Smooth muscle cell (in vitro differentiated cells): ENCODE data around the gene ENHO. TPM values are rescaled to one million over a fixed set of nuclear protein-coding genes. Genes with fewer than 3 reads are reported as not detected.

ENCODE experiments used
- DNase-seq: peaks from one replicate; lab custom pipeline; 2025; ENCODE audit not compliant: unreplicated experiment; lab: John Stamatoyannopoulos, UW
- H2AFZ ChIP-seq: fragments of 200-600 bp; sonication (generic); 2 replicates; pipeline ENCODE4 v1.6.0; 2016; ENCODE audit warnings: antibody characterized with exemption, low read depth, mild to moderate bottlenecking
- H3F3A ChIP-seq: fragments of 200-600 bp; sonication (generic); 2 replicates; pipeline ENCODE4 v1.6.0; 2017; ENCODE audit warnings: antibody characterized with exemption, low read depth
- H3K27ac ChIP-seq: fragments of 200-600 bp; sonication (generic); 2 replicates; pipeline ENCODE4 v1.5.1; 2016; ENCODE audit warnings: low read depth, mild to moderate bottlenecking
- H3K27me3 ChIP-seq: fragments of 200-600 bp; sonication (generic); 2 replicates; pipeline ENCODE4 v1.6.1; 2016; ENCODE audit warnings: low read depth, mild to moderate bottlenecking
- H3K36me3 ChIP-seq: fragments of 200-600 bp; sonication (generic); 2 replicates; pipeline ENCODE4 v1.5.1; 2016; ENCODE audit warnings: low read depth
- H3K4me1 ChIP-seq: fragments of 200-600 bp; sonication (generic); 2 replicates; pipeline ENCODE4 v1.5.1; 2016; ENCODE audit warnings: low read depth
- H3K4me2 ChIP-seq: fragments of 200-600 bp; sonication (generic); 2 replicates; pipeline ENCODE4 v1.6.0; 2016; ENCODE audit warnings: mild to moderate bottlenecking
- H3K4me3 ChIP-seq: fragments of 200-600 bp; sonication (generic); 2 replicates; pipeline ENCODE4 v1.5.1; 2016; ENCODE audit warnings: mild to moderate bottlenecking
- H3K79me2 ChIP-seq: fragments of 200-600 bp; sonication (generic); 2 replicates; pipeline ENCODE4 v1.6.0; 2016; ENCODE audit warnings: low read depth, mild to moderate bottlenecking
- H3K9ac ChIP-seq: fragments of 200-600 bp; sonication (generic); 2 replicates; pipeline ENCODE4 v1.6.0; 2016; ENCODE audit warnings: low read depth
- H3K9me3 ChIP-seq: fragments of 200-600 bp; sonication (generic); replicated peaks from 2 replicates; pipeline ENCODE4 v1.5.1; 2016; ENCODE audit warnings: low read depth
- H4K20me1 ChIP-seq: fragments of 200-600 bp; sonication (generic); 2 replicates; pipeline ENCODE4 v1.6.0; 2016; ENCODE audit warnings: low read depth
- WGBS: methylation state at CpG from one replicate; pipeline ENCODE4 v1.1.7; 2016; ENCODE audit warnings: low lambda C conversion rate; 5-methylcytosine and 5-hydroxymethylcytosine counted together
- polyA plus RNA-seq: library from polyadenylated mRNA; unstranded; fragments of >200 nt; fragmentation: Nextera tagmentation; extraction: Ambion mirVana; gene quantifications from 2 replicates; pipeline ENCODE4 v1.2.1, GENCODE V29; 2016
- small RNA-seq: library from RNA; depleted of rRNA; stranded (forward); fragments of <200 nt; gene quantifications from one replicate; pipeline ENCODE3, GENCODE V24; 2014
- total RNA-seq: library from RNA; depleted of rRNA; stranded (reverse); fragments of >200 nt; gene quantifications from 2 replicates; pipeline ENCODE4 v1.2.3, GENCODE V29; 2014
- TF ChIP-seq, protein P1 (sequence below): fragments of 200-600 bp; sonication (generic); IDR thresholded peaks from 2 replicates; pipeline ENCODE4 v1.5.1; 2017; ENCODE audit warnings: borderline replicate concordance, mild to moderate bottlenecking, antibody characterized with exemption; ENCODE audit not compliant: insufficient read depth, poor library complexity, severe bottlenecking

ENHO gene
- total and polyA plus RNA-seq, 2 experiments from 2014 or later = 0.97 TPM; not detected in 1

DNA sequence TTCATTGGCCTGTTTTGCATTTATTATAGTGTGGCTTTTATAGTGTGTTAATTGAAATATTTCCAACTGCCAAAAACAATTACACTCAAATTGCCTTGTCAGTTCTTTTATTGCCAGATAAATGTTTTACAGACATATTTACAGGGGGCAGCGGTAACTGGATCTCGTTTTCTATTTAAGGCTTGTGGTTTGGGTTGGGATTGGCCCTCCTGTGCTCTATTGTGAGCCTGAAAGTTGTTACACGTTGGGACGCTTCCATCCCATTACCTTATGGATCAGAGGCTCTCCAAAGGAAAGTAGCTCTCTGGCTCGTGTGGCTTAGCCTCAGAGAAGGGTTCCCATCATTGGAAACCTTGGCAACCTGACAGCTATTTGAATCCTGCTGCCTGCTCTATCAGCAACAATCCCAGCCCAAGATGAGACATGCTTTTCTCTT lies 43.3 kb downstream of the ENHO start:
- Histone ChIP-seq H3K27ac (no peak overlapping the region), H3K9ac (no peak overlapping the region), H4K20me1 (no peaks in the 10 kb centered on the region), H3K4me2 (no peak overlapping the region), H2AFZ (no peak overlapping the region), H3K27me3 (peaks cover 17% of the 10 kb centered on the region), H3F3A (no peaks in the 10 kb centered on the region), H3K4me1 (no peaks in the 10 kb centered on the region), H3K79me2 (no peaks in the 10 kb centered on the region), H3K36me3 (no peaks in the 10 kb centered on the region), H3K4me3 (no peak overlapping the region), H3K9me3 (no peaks in the 10 kb centered on the region)
- TF ChIP-seq, protein P1, sequence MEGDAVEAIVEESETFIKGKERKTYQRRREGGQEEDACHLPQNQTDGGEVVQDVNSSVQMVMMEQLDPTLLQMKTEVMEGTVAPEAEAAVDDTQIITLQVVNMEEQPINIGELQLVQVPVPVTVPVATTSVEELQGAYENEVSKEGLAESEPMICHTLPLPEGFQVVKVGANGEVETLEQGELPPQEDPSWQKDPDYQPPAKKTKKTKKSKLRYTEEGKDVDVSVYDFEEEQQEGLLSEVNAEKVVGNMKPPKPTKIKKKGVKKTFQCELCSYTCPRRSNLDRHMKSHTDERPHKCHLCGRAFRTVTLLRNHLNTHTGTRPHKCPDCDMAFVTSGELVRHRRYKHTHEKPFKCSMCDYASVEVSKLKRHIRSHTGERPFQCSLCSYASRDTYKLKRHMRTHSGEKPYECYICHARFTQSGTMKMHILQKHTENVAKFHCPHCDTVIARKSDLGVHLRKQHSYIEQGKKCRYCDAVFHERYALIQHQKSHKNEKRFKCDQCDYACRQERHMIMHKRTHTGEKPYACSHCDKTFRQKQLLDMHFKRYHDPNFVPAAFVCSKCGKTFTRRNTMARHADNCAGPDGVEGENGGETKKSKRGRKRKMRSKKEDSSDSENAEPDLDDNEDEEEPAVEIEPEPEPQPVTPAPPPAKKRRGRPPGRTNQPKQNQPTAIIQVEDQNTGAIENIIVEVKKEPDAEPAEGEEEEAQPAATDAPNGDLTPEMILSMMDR = no peak
- DNase-seq = no peak
- 68% methylated on average over 5 of the region's 5 CpGs for WGBS

DNA sequence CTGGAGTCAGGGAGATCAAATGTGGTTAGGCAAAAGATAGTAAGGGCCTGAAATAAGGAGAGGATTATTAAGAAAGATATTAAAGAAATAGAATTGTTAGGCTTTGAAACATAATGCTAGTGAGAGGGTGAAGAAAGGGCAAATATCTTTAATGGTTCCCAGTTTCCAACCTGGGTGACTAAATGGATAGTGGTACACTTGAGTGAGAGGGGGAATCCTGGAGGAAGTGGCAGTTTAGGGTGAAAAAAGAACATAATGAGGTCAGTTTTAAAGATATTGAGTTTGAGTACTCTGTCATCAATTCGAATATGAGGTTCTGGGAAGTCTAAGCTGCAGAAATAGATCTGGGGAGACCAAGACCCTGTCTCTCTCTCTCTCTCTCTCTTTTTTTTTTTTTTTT lies 45.2 kb downstream of the ENHO start:
- no peaks in the 10 kb centered on the region for H3K36me3 ChIP-seq
- H3K9me3 ChIP-seq = no peaks in the 10 kb centered on the region
- DNase-seq = no peak
- no peaks in the 10 kb centered on the region for H3K79me2 ChIP-seq
- H2AFZ ChIP-seq = no peak overlapping the region
- no peaks in the 10 kb centered on the region for H3K4me1 ChIP-seq
- TF ChIP-seq, protein P1 = no peak
- no peaks in the 10 kb centered on the region for H4K20me1 ChIP-seq
- no peak overlapping the region for H3K27ac ChIP-seq
- H3K9ac ChIP-seq = no peak overlapping the region
- no peaks in the 10 kb centered on the region for H3F3A ChIP-seq
- no peak overlapping the region for H3K4me2 ChIP-seq
- no peak overlapping the region for H3K4me3 ChIP-seq
- WGBS = 72% methylated on average over 1 of the region's 1 CpG
- peaks cover 17% of the 10 kb centered on the region for H3K27me3 ChIP-seq

DNA sequence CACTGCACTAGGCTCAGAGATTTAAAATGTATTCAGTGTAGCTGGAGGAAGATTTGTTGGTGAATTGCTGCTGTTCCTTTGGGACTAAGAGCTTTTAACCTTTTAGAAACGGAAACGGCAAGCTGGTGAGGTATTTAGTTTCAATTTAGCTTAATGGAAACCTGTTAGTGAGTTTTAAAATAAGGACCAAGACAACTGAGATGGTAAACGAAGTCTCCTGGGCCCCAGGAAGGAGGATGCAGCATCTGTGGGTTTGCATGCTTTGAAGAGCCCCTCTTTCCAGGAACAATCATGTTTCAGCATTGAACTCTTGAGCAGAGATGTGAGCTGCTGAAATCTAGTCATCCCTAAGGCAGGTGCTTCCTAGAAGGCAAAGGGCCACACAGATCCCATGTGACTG lies 47.7 kb downstream of the ENHO start:
- no peak overlapping the region for H3K4me3 ChIP-seq
- no peaks in the 10 kb centered on the region for H3K79me2 ChIP-seq
- no peak overlapping the region for H3K27ac ChIP-seq
- TF ChIP-seq, protein P1 = no peak
- H3K36me3 ChIP-seq = no peaks in the 10 kb centered on the region
- no peak for DNase-seq
- WGBS = 71% methylated on average over 3 of the region's 3 CpGs
- H4K20me1 ChIP-seq = no peaks in the 10 kb centered on the region
- H3K27me3 ChIP-seq = peaks cover 17% of the 10 kb centered on the region
- no peak overlapping the region for H3K4me2 ChIP-seq
- no peak overlapping the region for H2AFZ ChIP-seq
- H3F3A ChIP-seq = no peaks in the 10 kb centered on the region
- H3K9ac ChIP-seq = no peak overlapping the region
- no peaks in the 10 kb centered on the region for H3K9me3 ChIP-seq
- H3K4me1 ChIP-seq = no peaks in the 10 kb centered on the region

Small RNAs within 50 kb of the gene (small RNA-seq; reads per million reads assigned to genes)
- gene RN7SKP24 = not detected

Other genes starting within 250 kb of the ENHO start
- gene KIF24, start 193.7 kb downstream of the ENHO start, total RNA-seq = 1.2 and 1.4 TPM in 2 replicates
- gene KIF24, start 193.7 kb downstream of the ENHO start, polyA plus RNA-seq = 0.51 and 0.91 TPM in 2 replicates
- gene NUDT2, start 193.4 kb downstream of the ENHO start, total RNA-seq = 28.1 and 32.4 TPM in 2 replicates
- 32.8 and 36.1 TPM in 2 replicates for gene NUDT2, start 193.4 kb downstream of the ENHO start, polyA plus RNA-seq
- 5.2 and 5.6 TPM in 2 replicates for gene MYORG, start 146.1 kb downstream of the ENHO start, total RNA-seq
- gene MYORG, start 146.1 kb downstream of the ENHO start, polyA plus RNA-seq = 4.2 and 6.3 TPM in 2 replicates
- 13.3 and 21.0 TPM in 2 replicates for gene FAM219A, start 64.4 kb downstream of the ENHO start, total RNA-seq
- gene FAM219A, start 64.4 kb downstream of the ENHO start, polyA plus RNA-seq = 29.4 and 29.5 TPM in 2 replicates
- gene DNAI1, start 64.2 kb downstream of the ENHO start, total RNA-seq = 0.13 TPM in 1 of 2 replicates, not detected in the other
- gene DNAI1, start 64.2 kb downstream of the ENHO start, polyA plus RNA-seq = 0.31 TPM in 1 of 2 replicates, not detected in the other
- gene CNTFR, start 66.7 kb upstream of the ENHO start, total RNA-seq = 4.3 and 8.6 TPM in 2 replicates
- gene CNTFR, start 66.7 kb upstream of the ENHO start, polyA plus RNA-seq = 16.4 and 17.8 TPM in 2 replicates
- 10.9 and 11.3 TPM in 2 replicates for gene RPP25L, start 89.1 kb upstream of the ENHO start, total RNA-seq
- gene RPP25L, start 89.1 kb upstream of the ENHO start, polyA plus RNA-seq = 20.9 and 27.5 TPM in 2 replicates
- gene DCTN3, start 97.5 kb upstream of the ENHO start, total RNA-seq = 76.4 and 87.6 TPM in 2 replicates
- 142 and 164 TPM in 2 replicates for gene DCTN3, start 97.5 kb upstream of the ENHO start, polyA plus RNA-seq
- gene ARID3C, start 106.1 kb upstream of the ENHO start, total RNA-seq = not detected in 2 replicates
- 0.40 and 0.45 TPM in 2 replicates for gene ARID3C, start 106.1 kb upstream of the ENHO start, polyA plus RNA-seq
- 99.6 and 105 TPM in 2 replicates for gene SIGMAR1, start 114.8 kb upstream of the ENHO start, total RNA-seq
- 152 and 192 TPM in 2 replicates for gene SIGMAR1, start 114.8 kb upstream of the ENHO start, polyA plus RNA-seq
- gene GALT, start 123.7 kb upstream of the ENHO start, total RNA-seq = 25.9 and 32.9 TPM in 2 replicates
- gene GALT, start 123.7 kb upstream of the ENHO start, polyA plus RNA-seq = 46.4 and 52.2 TPM in 2 replicates
- 44.5 and 72.1 TPM in 2 replicates for gene IL11RA, start 129.2 kb upstream of the ENHO start, total RNA-seq
- gene IL11RA, start 129.2 kb upstream of the ENHO start, polyA plus RNA-seq = 69.8 and 99.8 TPM in 2 replicates
- 3.6 TPM in 1 of 2 replicates, not detected in the other for gene CCL27, start 139.7 kb upstream of the ENHO start, total RNA-seq
- 1.0 TPM in 2 replicates for gene CCL27, start 139.7 kb upstream of the ENHO start, polyA plus RNA-seq
- not detected in 2 replicates for gene CCL19, start 168.3 kb upstream of the ENHO start, total RNA-seq
- not detected in 2 replicates for gene CCL19, start 168.3 kb upstream of the ENHO start, polyA plus RNA-seq
- not detected in 2 replicates for gene CCL21, start 187.1 kb upstream of the ENHO start, total RNA-seq
- not detected in 2 replicates for gene CCL21, start 187.1 kb upstream of the ENHO start, polyA plus RNA-seq